Neural cell (in vitro differentiated cells): ENCODE measurements around the gene STUB1.

Experiments
- EP300 ChIP-seq: fragments of 450-650 bp; conservative IDR thresholded peaks from 2 replicates; pipeline ENCODE4 v1.6.1; 2014; ENCODE audit warnings: antibody characterized with exemption, mild to moderate bottlenecking, moderate library complexity; ENCODE audit not compliant: poor library complexity, severe bottlenecking
- EZH2 ChIP-seq: fragments of 200-600, 300-800 bp; shearing (Covaris generic), sonication (generic); IDR thresholded peaks from 2 replicates; pipeline ENCODE4 v1.6.1; 2014; ENCODE audit warnings: antibody characterized with exemption, low read length, borderline replicate concordance, mild to moderate bottlenecking; ENCODE audit not compliant: insufficient read depth, poor library complexity, severe bottlenecking
- MXI1 ChIP-seq: fragments of 450-650 bp; conservative IDR thresholded peaks from 2 replicates; pipeline ENCODE4 v1.6.1; 2014; ENCODE audit warnings: antibody characterized with exemption, mild to moderate bottlenecking; ENCODE audit not compliant: poor library complexity, severe bottlenecking
- POLR2AphosphoS5 ChIP-seq: IDR thresholded peaks from 2 replicates; pipeline ENCODE4 v1.6.1; 2012
- RAD21 ChIP-seq: fragments of 450-650 bp; conservative IDR thresholded peaks from 2 replicates; pipeline ENCODE4 v1.6.1; 2014; ENCODE audit warnings: antibody characterized with exemption, mild to moderate bottlenecking, moderate library complexity
- TF ChIP-seq, protein P1 (sequence below): fragments of 450-650 bp; IDR thresholded peaks from 2 replicates; pipeline ENCODE4 v1.5.1; 2014; ENCODE audit warnings: antibody characterized with exemption, mild to moderate bottlenecking, moderate library complexity; ENCODE audit not compliant: poor library complexity, severe bottlenecking
- TF ChIP-seq, protein P2 (sequence below): IDR thresholded peaks from 2 replicates; pipeline ENCODE4 v1.6.1; 2012; ENCODE audit warnings: borderline replicate concordance

DNA sequence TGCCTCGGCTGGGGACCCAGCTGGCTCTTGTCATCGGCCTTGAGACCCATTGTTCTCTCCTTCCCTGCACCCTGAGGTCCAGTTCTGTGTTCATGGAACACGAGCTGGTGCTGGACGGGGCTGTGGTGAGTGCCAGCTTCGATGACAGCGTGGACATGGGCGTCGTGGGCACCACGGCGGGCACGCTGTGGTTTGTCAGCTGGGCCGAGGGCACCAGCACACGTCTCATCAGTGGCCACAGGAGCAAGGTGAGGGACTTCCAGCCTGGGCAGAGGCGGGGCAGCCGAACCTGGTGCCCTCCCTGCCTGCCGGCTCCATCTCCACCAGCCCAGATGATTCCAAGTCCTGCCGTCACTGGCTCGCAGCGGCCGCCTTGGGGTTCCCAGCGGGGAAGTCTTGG, 17.6 kb upstream of the STUB1 start:
- TF ChIP-seq EP300 = no peak
- TF ChIP-seq, protein P1, sequence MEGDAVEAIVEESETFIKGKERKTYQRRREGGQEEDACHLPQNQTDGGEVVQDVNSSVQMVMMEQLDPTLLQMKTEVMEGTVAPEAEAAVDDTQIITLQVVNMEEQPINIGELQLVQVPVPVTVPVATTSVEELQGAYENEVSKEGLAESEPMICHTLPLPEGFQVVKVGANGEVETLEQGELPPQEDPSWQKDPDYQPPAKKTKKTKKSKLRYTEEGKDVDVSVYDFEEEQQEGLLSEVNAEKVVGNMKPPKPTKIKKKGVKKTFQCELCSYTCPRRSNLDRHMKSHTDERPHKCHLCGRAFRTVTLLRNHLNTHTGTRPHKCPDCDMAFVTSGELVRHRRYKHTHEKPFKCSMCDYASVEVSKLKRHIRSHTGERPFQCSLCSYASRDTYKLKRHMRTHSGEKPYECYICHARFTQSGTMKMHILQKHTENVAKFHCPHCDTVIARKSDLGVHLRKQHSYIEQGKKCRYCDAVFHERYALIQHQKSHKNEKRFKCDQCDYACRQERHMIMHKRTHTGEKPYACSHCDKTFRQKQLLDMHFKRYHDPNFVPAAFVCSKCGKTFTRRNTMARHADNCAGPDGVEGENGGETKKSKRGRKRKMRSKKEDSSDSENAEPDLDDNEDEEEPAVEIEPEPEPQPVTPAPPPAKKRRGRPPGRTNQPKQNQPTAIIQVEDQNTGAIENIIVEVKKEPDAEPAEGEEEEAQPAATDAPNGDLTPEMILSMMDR = no peak
- TF ChIP-seq, protein P2, sequence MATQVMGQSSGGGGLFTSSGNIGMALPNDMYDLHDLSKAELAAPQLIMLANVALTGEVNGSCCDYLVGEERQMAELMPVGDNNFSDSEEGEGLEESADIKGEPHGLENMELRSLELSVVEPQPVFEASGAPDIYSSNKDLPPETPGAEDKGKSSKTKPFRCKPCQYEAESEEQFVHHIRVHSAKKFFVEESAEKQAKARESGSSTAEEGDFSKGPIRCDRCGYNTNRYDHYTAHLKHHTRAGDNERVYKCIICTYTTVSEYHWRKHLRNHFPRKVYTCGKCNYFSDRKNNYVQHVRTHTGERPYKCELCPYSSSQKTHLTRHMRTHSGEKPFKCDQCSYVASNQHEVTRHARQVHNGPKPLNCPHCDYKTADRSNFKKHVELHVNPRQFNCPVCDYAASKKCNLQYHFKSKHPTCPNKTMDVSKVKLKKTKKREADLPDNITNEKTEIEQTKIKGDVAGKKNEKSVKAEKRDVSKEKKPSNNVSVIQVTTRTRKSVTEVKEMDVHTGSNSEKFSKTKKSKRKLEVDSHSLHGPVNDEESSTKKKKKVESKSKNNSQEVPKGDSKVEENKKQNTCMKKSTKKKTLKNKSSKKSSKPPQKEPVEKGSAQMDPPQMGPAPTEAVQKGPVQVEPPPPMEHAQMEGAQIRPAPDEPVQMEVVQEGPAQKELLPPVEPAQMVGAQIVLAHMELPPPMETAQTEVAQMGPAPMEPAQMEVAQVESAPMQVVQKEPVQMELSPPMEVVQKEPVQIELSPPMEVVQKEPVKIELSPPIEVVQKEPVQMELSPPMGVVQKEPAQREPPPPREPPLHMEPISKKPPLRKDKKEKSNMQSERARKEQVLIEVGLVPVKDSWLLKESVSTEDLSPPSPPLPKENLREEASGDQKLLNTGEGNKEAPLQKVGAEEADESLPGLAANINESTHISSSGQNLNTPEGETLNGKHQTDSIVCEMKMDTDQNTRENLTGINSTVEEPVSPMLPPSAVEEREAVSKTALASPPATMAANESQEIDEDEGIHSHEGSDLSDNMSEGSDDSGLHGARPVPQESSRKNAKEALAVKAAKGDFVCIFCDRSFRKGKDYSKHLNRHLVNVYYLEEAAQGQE = no peak
- no peak for TF ChIP-seq POLR2AphosphoS5
- no peak for TF ChIP-seq EZH2
- TF ChIP-seq RAD21 = no peak
- no peak for TF ChIP-seq MXI1
